GM12865 (cell line): ENCODE results near the gene PIN1.

Experiments used
- DNase-seq: peaks from one replicate; pipeline ENCODE4 v3.0.0; 2010; ENCODE audit warnings: low read depth
- H3K4me3 ChIP-seq: 2 replicates; pipeline ENCODE4 v1.5.1; 2011; ENCODE audit warnings: mild to moderate bottlenecking, low read depth, low read length, control low read depth
- TF ChIP-seq, protein P1 (sequence below): IDR thresholded peaks from 2 replicates; pipeline ENCODE4 v1.5.1; 2011; ENCODE audit warnings: low read length, control low read depth, low read depth, inconsistent platforms; ENCODE audit not compliant: insufficient read depth; ENCODE audit errors: missing control alignments

The PIN1 gene

GRCh38 chr19:9848762-9849161, 13.6 kb downstream of the PIN1 start:
- TF ChIP-seq, protein P1, sequence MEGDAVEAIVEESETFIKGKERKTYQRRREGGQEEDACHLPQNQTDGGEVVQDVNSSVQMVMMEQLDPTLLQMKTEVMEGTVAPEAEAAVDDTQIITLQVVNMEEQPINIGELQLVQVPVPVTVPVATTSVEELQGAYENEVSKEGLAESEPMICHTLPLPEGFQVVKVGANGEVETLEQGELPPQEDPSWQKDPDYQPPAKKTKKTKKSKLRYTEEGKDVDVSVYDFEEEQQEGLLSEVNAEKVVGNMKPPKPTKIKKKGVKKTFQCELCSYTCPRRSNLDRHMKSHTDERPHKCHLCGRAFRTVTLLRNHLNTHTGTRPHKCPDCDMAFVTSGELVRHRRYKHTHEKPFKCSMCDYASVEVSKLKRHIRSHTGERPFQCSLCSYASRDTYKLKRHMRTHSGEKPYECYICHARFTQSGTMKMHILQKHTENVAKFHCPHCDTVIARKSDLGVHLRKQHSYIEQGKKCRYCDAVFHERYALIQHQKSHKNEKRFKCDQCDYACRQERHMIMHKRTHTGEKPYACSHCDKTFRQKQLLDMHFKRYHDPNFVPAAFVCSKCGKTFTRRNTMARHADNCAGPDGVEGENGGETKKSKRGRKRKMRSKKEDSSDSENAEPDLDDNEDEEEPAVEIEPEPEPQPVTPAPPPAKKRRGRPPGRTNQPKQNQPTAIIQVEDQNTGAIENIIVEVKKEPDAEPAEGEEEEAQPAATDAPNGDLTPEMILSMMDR, result no peak
- DNase-seq, result no peak
- H3K4me3 ChIP-seq, result no peak overlapping the region

- TF ChIP-seq, protein P1, result no peak
- no peak for DNase-seq
Observed at GRCh38 chr19:9849791-9850190, 14.7 kb downstream of the PIN1 start.

GRCh38 chr19:9850235-9850959, 15.3 kb downstream of the PIN1 start:
- no peak overlapping the region for H3K4me3 ChIP-seq
- no peak for DNase-seq
- TF ChIP-seq, protein P1, result no peak

More at GRCh38 chr19:9849791-9850190, 14.7 kb downstream of the PIN1 start:
- H3K4me3 ChIP-seq, result no peak overlapping the region

GRCh38 chr19:9854282-9854846, 19.2 kb downstream of the PIN1 start:
- TF ChIP-seq, protein P1, result no peak
- H3K4me3 ChIP-seq, result no peak overlapping the region
- DNase-seq, result no peak

DNA sequence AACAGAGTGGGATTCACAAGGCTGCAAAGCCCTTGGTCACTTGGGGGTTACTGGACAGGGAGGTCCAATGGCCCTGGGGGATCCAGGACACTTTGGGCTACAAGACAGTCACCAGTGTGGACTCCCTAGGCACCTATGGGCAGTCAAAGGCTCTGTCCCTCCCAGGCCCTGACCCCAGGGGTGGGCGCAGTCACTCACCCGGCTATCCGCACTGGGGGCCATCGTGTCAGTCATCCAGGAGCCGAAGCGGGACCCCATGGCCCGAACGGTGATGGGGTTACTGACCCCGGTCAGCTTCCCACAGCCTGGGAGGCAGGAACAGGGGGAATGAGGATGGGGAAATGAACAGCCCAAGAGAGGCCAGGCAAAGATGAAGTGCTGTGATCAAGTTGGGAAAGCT, 21.5 kb downstream of the PIN1 start:
- TF ChIP-seq, protein P1, result no peak
- DNase-seq, result no peak
- no peak overlapping the region for H3K4me3 ChIP-seq

GRCh38 chr19:9857076-9857721, 22.1 kb downstream of the PIN1 start:
- no peak overlapping the region for H3K4me3 ChIP-seq
- DNase-seq, result no peak
- TF ChIP-seq, protein P1, result no peak
